ENCODE measurements around the gene CPSF7.

GRCh38 chr11:61401173-61401572, 28.6 kb downstream of the CPSF7 start:
- TF ChIP-seq GATA2 (IDR thresholded peaks at IDR 0.05; ENCODE audit: low read depth, low read length) (no peak), GATA3 (IDR thresholded peaks at IDR 0.05; ENCODE audit: low read depth, low read length) (no peak)

Measured in SH-SY5Y (cell line).